NCI-H774 (cell line): ENCODE data around the gene MRPL9.
A peak's percentile ranks its signal among the peaks of the same experiment; 100 is the strongest.

Source experiments
- DNase-seq: peaks from one replicate; lab custom pipeline; 2025; lab: John Stamatoyannopoulos, UW

The MRPL9 gene

GRCh38 chr1:151762941-151763921 lies at the start of gene MRPL9:
Gene MRPL9, minus strand, starts transcription at chr1:151763496. Its CDS starts 17 bp downstream, at chr1:151763479.
- DNase-seq = peak; percentile 64

GRCh38 chr1:151811181-151811580 lies 47.9 kb upstream of the MRPL9 start:
- no peak for DNase-seq

- no peak for DNase-seq
Measured at GRCh38 chr1:151809985-151810556, 46.8 kb upstream of the MRPL9 start.

- DNase-seq = no peak
Measured at GRCh38 chr1:151809290-151809984, 46.1 kb upstream of the MRPL9 start.

GRCh38 chr1:151807766-151808165 lies 44.5 kb upstream of the MRPL9 start:
- no peak for DNase-seq

GRCh38 chr1:151807131-151807530 lies 43.8 kb upstream of the MRPL9 start:
- DNase-seq = no peak

- no peak for DNase-seq
Measured at GRCh38 chr1:151806170-151806569, 42.9 kb upstream of the MRPL9 start.

- no peak for DNase-seq
Measured at GRCh38 chr1:151805066-151805820, 41.9 kb upstream of the MRPL9 start, which contains the start of gene LINGO4. Gene LINGO4, minus strand, starts transcription at chr1:151805419. Its CDS starts 2,715 bp downstream, at chr1:151802704.

GRCh38 chr1:151803915-151804314 lies 40.6 kb upstream of the MRPL9 start:
- DNase-seq = no peak

- no peak for DNase-seq
Measured at GRCh38 chr1:151803164-151803563, 39.9 kb upstream of the MRPL9 start.

GRCh38 chr1:151802372-151802771 lies 39.1 kb upstream of the MRPL9 start:
- no peak for DNase-seq

- DNase-seq = no peak
Measured at GRCh38 chr1:151801846-151802245, 38.5 kb upstream of the MRPL9 start.

GRCh38 chr1:151801310-151801820 lies 38.1 kb upstream of the MRPL9 start:
- no peak for DNase-seq

- DNase-seq = no peak
Measured at GRCh38 chr1:151800830-151801229, 37.5 kb upstream of the MRPL9 start.

- no peak for DNase-seq
Measured at GRCh38 chr1:151799179-151800022, 36.1 kb upstream of the MRPL9 start.

GRCh38 chr1:151798571-151798970 lies 35.3 kb upstream of the MRPL9 start:
- DNase-seq = no peak

- DNase-seq = no peak
Measured at GRCh38 chr1:151790940-151791651, 27.8 kb upstream of the MRPL9 start.

GRCh38 chr1:151790071-151790939 lies 27.0 kb upstream of the MRPL9 start, which contains the start of gene TDRKH:
Gene TDRKH, minus strand, starts transcription at chr1:151790500. Its CDS starts 7,478 bp downstream, at chr1:151783022.
- DNase-seq = peak; percentile 99

- no peak for DNase-seq
Measured at GRCh38 chr1:151787689-151788088, 24.4 kb upstream of the MRPL9 start.
